C4-2B (cell line): Measurements from ENCODE around the gene RNF20.
"Not testable (repeated sequence)": the region's sequence is repeated elsewhere in the genome, so short reads cannot be mapped to it uniquely, and the experiment has no call there.

ENCODE experiments used
- H3K27ac ChIP-seq: fragments of 450-650 bp; 2 replicates; pipeline ENCODE4 v1.5.1; 2017
- CTCF ChIP-seq: fragments of 450-650 bp; conservative IDR thresholded peaks from 2 replicates; pipeline ENCODE4 v1.5.1; 2017; ENCODE audit warnings: mild to moderate bottlenecking
- ZFX ChIP-seq: fragments of 450-650 bp; IDR thresholded peaks from 2 replicates; pipeline ENCODE4 v1.6.1; 2017

RNF20 gene

GRCh38 chr9:101579711-101580545 is 46.3 kb downstream of the RNF20 start:
- TF ChIP-seq CTCF (no peak), ZFX (no peak)
- H3K27ac ChIP-seq = no peak overlapping the region

- TF ChIP-seq CTCF (no peak), ZFX (no peak)
- H3K27ac ChIP-seq = no peak overlapping the region
Measured at GRCh38 chr9:101582553-101582952, 48.9 kb downstream of the RNF20 start.

- no peak for TF ChIP-seq CTCF
- TF ChIP-seq ZFX = no peak
- no peak overlapping the region for H3K27ac ChIP-seq
Measured at GRCh38 chr9:101585740-101586139, 52.1 kb downstream of the RNF20 start.

- TF ChIP-seq CTCF (no peak), ZFX (no peak)
Measured at GRCh38 chr9:101586651-101587050, 53.0 kb downstream of the RNF20 start.

GRCh38 chr9:101587332-101588043 is 53.8 kb downstream of the RNF20 start:
- no peak for TF ChIP-seq ZFX
- TF ChIP-seq CTCF = no peak

More at GRCh38 chr9:101586651-101587050, 53.0 kb downstream of the RNF20 start:
- H3K27ac ChIP-seq = no peak overlapping the region

GRCh38 chr9:101590074-101590473 is 56.4 kb downstream of the RNF20 start:
- H3K27ac ChIP-seq = not testable (repeated sequence)

More at GRCh38 chr9:101587332-101588043, 53.8 kb downstream of the RNF20 start:
- H3K27ac ChIP-seq = no peak overlapping the region

GRCh38 chr9:101590901-101591300 is 57.2 kb downstream of the RNF20 start:
- TF ChIP-seq ZFX = no peak
- no peak for TF ChIP-seq CTCF
- no peak overlapping the region for H3K27ac ChIP-seq
